B cell (primary cell): ENCODE measurements around the gene FRMD4A. TPM values are rescaled to one million over a fixed set of nuclear protein-coding genes. Genes with fewer than 3 reads are reported as not detected.

Experiments
- ATAC-seq: fragments of 200-7000 bp; cut with Tn5 transposase; one replicate; pipeline ENCODE4 v1.10.0; 2021; ENCODE audit warnings: low read depth, mild to moderate bottlenecking, moderate number of reproducible peaks, moderate library complexity
- CTCF ChIA-PET: fragments of 350-600 bp; sonication (Branson Sonifier 250); formaldehyde crosslinking; loops from one replicate; lab custom pipeline; 2021; ENCODE audit warnings: antibody characterized with exemption, inconsistent platforms; lab: Charles Lee
- POLR2A ChIA-PET: fragments of 350-600 bp; sonication (Branson Sonifier 250); formaldehyde crosslinking; loops from one replicate; lab custom pipeline; 2021; ENCODE audit warnings: antibody characterized with exemption; lab: Charles Lee
- DNase-seq: peaks from one replicate; pipeline ENCODE4 v3.0.0; 2013
- H2AFZ ChIP-seq: 2 replicates; pipeline ENCODE4 v1.6.1; 2012; ENCODE audit warnings: mild to moderate bottlenecking, low read depth, low read length; ENCODE audit not compliant: insufficient read depth, poor library complexity, severe bottlenecking
- H3K27ac ChIP-seq, 2 donors: 1 replicate in 1 of 2; 2 replicates in 1 of 2; pipeline ENCODE4 v1.5.1; 2012 to 2013; ENCODE audit warnings: low read length in 2 of 2, mild to moderate bottlenecking in 2 of 2, moderate library complexity in 1 of 2
- H3K27me3 ChIP-seq, 4 experiments: fragments of 200-600 bp in 1 of 4; sonication (generic) in 1 of 4; replicated peaks in 1 of 4; 1 replicate in 2 of 4; 2 replicates in 2 of 4; pipeline versions ENCODE4 v1.6.1 to v1.7.0; 2013 to 2016; ENCODE audit warnings: low read length in 3 of 4, mild to moderate bottlenecking in 2 of 4, mixed read lengths in 1 of 4, moderate library complexity in 1 of 4; ENCODE audit not compliant: insufficient read depth in 4 of 4, control insufficient read depth in 3 of 4; ENCODE audit errors: control extremely low read depth in 1 of 4
- H3K36me3 ChIP-seq, 2 experiments: replicated peaks in 1 of 2; 1 replicate in 1 of 2; 2 replicates in 1 of 2; pipeline versions ENCODE4 v1.6.1 to v1.7.1; 2013; ENCODE audit warnings: low read length in 1 of 2; ENCODE audit not compliant: insufficient read depth in 2 of 2, control insufficient read depth in 1 of 2; ENCODE audit errors: control extremely low read depth in 1 of 2, extremely low read depth in 1 of 2
- H3K4me1 ChIP-seq, 2 donors: fragments of 200-600 bp in 1 of 2; sonication (generic) in 1 of 2; 1 replicate in 1 of 2; 2 replicates in 1 of 2; pipeline versions ENCODE4 v1.5.1 to v1.6.1; 2013 to 2017; ENCODE audit warnings: low read length in 2 of 2; ENCODE audit not compliant: control insufficient read depth in 2 of 2, insufficient read depth in 2 of 2
- H3K4me2 ChIP-seq: replicated peaks from 2 replicates; pipeline ENCODE3; 2012; ENCODE audit warnings: mild to moderate bottlenecking, low read depth, low read length; ENCODE audit not compliant: poor library complexity, severe bottlenecking
- H3K4me3 ChIP-seq, 5 experiments: fragments of 200-600 bp in 1 of 5; sonication (generic) in 1 of 5; 1 replicate in 3 of 5; 2 replicates in 2 of 5; pipeline versions ENCODE4 v1.5.1 to v1.7.0; 2011 to 2016; ENCODE audit warnings: low read length in 4 of 5, mild to moderate bottlenecking in 4 of 5, low read depth in 2 of 5, control low read depth in 1 of 5, moderate library complexity in 1 of 5; ENCODE audit not compliant: insufficient read depth in 1 of 5; ENCODE audit errors: control extremely low read depth in 1 of 5, extremely low read depth in 1 of 5
- H3K79me2 ChIP-seq: fragments of 200-600 bp; sonication (generic); one replicate; pipeline ENCODE4 v1.6.0; 2016; ENCODE audit warnings: low read length; ENCODE audit not compliant: control insufficient read depth, insufficient read depth
- H3K9ac ChIP-seq: fragments of 200-600 bp; sonication (generic); 2 replicates; pipeline ENCODE4 v1.6.1; 2017; ENCODE audit warnings: mild to moderate bottlenecking, low read length, moderate library complexity
- H3K9me3 ChIP-seq, 3 donors: one replicate each; pipeline versions ENCODE4 v1.6.1 to v1.7.1; 2013; ENCODE audit warnings: low read length in 2 of 3; ENCODE audit not compliant: control insufficient read depth in 2 of 3, insufficient read depth in 1 of 3; ENCODE audit errors: control extremely low read depth in 1 of 3
- H4K20me1 ChIP-seq: 2 replicates; pipeline ENCODE4 v1.6.0; 2012; ENCODE audit warnings: mild to moderate bottlenecking, low read length; ENCODE audit not compliant: insufficient read depth, control insufficient read depth, poor library complexity, severe bottlenecking
- H3K27ac Mint-ChIP-seq: one replicate; pipeline ENCODE4 v1.8.0; 2021; ENCODE audit warnings: mixed read lengths
- H3K27me3 Mint-ChIP-seq: one replicate; pipeline ENCODE4 v1.8.0; 2021; ENCODE audit warnings: mixed read lengths
- H3K4me1 Mint-ChIP-seq: one replicate; pipeline ENCODE4 v1.8.0; 2021; ENCODE audit warnings: mixed read lengths
- H3K4me3 Mint-ChIP-seq: one replicate; pipeline ENCODE4 v1.8.0; 2021; ENCODE audit warnings: mixed read lengths
- H3K9me3 Mint-ChIP-seq: one replicate; pipeline ENCODE4 v1.8.0; 2022; ENCODE audit warnings: mixed read lengths; ENCODE audit not compliant: insufficient read depth
- EZH2 ChIP-seq: IDR thresholded peaks from 2 replicates; pipeline ENCODE4 v1.6.1; 2012; ENCODE audit warnings: borderline replicate concordance, low read depth, mild to moderate bottlenecking, moderate library complexity, low read length; ENCODE audit not compliant: insufficient read depth, poor library complexity, severe bottlenecking
- WGBS: methylation state at CpG from one replicate; pipeline ENCODE4 v1.1.5; 2013; ENCODE audit warnings: missing lambda C conversion rate; ENCODE audit not compliant: insufficient coverage; 5-methylcytosine and 5-hydroxymethylcytosine counted together
- intact Hi-C: fragments of 100-400 bp; cut with micrococcal nuclease; formaldehyde crosslinking; loops from one replicate; pipeline ENCODE4 v1.10.0; 2022
- polyA plus RNA-seq: library from polyadenylated mRNA; depleted of rRNA; stranded (reverse); fragments of >200 nt; gene quantifications from 2 replicates; pipeline ENCODE4 v1.2.3, GENCODE V29; 2012
- total RNA-seq, 2 donors: library from RNA; stranded (reverse); fragments of 120-200 nt in 1 of 2; gene quantifications; 1 replicate in 1 of 2; 2 replicates in 1 of 2; pipeline versions ENCODE4 v1.2.3 to v1.2.4, GENCODE V29; 2013 to 2022
- TF ChIP-seq, protein P1 (sequence below): fragments of 200-600 bp; IDR thresholded peaks from one replicate; pipeline ENCODE4 v1.8.0; 2022; ENCODE audit warnings: antibody characterized with exemption, mild to moderate bottlenecking

FRMD4A gene
- total and polyA plus RNA-seq, 2 donors (not counting 1 experiment from before 2014, with no cell fraction given) = 0.76 to 3.4 TPM

DNA sequence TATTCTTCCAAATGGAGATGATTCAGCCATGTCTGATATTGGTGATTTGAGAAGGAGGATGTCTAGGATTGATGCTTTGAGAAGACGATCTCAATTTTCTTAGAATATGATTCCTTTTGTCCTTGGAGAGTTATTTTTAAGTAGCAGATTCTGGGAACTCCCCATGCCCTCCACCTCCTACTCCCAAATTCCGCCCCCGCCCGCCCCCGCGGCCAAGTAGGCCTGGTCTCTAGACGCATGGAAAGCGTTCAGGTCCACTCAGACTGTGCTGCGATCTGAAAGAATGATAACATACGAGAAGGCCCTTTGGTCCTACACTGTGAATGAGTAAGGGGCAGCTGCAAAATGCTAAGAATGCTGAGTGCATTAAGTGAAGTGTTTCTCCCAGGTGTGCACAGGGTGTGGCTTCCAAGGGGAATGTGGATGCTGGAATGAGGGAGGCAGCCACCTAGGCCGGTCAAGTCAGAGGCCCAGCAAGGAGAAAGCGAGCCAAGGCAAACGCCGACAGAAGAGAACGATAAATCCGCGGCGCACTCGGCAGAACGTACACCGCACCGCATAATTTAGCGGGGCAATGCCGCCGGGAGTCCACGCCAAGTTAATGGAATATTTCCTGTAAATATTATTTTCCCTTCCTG, 601.7 kb downstream of the FRMD4A start:
- no peaks in the 10 kb centered on the region for H4K20me1 ChIP-seq
- no peak overlapping the region for H3K4me3 Mint-ChIP-seq
- no peaks in the 10 kb centered on the region for H3K27me3 ChIP-seq
- no peaks in the 10 kb centered on the region for H3K9me3 ChIP-seq
- no peak overlapping the region for H2AFZ ChIP-seq
- H3K27me3 Mint-ChIP-seq = no peaks in the 10 kb centered on the region
- no peaks in the 10 kb centered on the region for H3K4me1 ChIP-seq
- no peak overlapping the region for H3K4me2 ChIP-seq
- no peak overlapping the region for H3K4me3 ChIP-seq
- no peaks in the 10 kb centered on the region for H3K36me3 ChIP-seq
- H3K4me1 Mint-ChIP-seq = no peaks in the 10 kb centered on the region
- intact Hi-C loops = no loop called here
- no peak overlapping the region for H3K27ac Mint-ChIP-seq
- H3K27ac ChIP-seq = no peak overlapping the region
- no peak for ATAC-seq
- ChIA-PET CTCF (no interaction called here), POLR2A (no interaction called here)
- H3K9ac ChIP-seq = no peak overlapping the region
- no peaks in the 10 kb centered on the region for H3K79me2 ChIP-seq
- DNase-seq = no peak
- H3K9me3 Mint-ChIP-seq = no peaks in the 10 kb centered on the region
- WGBS = 96% methylated on average over 8 of the region's 26 CpGs
- no peak for TF ChIP-seq EZH2
- TF ChIP-seq, protein P1, sequence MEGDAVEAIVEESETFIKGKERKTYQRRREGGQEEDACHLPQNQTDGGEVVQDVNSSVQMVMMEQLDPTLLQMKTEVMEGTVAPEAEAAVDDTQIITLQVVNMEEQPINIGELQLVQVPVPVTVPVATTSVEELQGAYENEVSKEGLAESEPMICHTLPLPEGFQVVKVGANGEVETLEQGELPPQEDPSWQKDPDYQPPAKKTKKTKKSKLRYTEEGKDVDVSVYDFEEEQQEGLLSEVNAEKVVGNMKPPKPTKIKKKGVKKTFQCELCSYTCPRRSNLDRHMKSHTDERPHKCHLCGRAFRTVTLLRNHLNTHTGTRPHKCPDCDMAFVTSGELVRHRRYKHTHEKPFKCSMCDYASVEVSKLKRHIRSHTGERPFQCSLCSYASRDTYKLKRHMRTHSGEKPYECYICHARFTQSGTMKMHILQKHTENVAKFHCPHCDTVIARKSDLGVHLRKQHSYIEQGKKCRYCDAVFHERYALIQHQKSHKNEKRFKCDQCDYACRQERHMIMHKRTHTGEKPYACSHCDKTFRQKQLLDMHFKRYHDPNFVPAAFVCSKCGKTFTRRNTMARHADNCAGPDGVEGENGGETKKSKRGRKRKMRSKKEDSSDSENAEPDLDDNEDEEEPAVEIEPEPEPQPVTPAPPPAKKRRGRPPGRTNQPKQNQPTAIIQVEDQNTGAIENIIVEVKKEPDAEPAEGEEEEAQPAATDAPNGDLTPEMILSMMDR = no peak

DNA sequence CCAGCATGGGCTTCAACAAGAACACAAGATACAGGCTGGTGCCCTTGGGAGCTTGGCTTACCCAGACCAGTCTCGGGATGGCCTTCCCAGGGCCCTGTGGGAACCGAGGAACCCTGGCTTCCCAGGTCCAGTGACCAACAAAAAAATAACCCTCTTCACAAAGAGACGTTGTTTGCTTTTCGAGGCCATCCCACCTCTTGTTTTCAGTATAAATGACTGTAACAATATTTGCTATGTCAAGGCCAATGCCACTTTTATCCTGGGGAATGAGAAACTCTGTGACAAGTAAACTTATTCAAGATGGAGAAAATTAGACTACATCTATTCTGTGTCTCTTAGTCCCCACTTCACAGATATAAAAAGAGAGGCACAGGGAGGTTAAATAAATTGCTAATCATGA, 605.1 kb downstream of the FRMD4A start:
- POLR2A ChIA-PET = interaction anchor here (0.7 kb wide), 1 partner anchor 12 kb away, joined by 3 read pairs; no protein-coding TSS in a partner anchor
- no peak for TF ChIP-seq EZH2
- TF ChIP-seq, protein P1 = no peak
- Histone ChIP-seq H3K9ac (no peak overlapping the region), H3K4me2 (no peak overlapping the region), H3K27ac (no peak overlapping the region), H4K20me1 (no peaks in the 10 kb centered on the region), H3K4me1 (no peaks in the 10 kb centered on the region), H3K4me3 (no peak overlapping the region), H3K27me3 (peaks cover 0 to 3% (median 0%) of the 10 kb centered on the region in 4 experiments), H3K36me3 (no peaks in the 10 kb centered on the region), H3K79me2 (no peaks in the 10 kb centered on the region), H3K9me3 (no peaks in the 10 kb centered on the region), H2AFZ (no peak overlapping the region)
- CTCF ChIA-PET = no interaction called here
- Mint-ChIP-seq H3K27me3 (no peaks in the 10 kb centered on the region), H3K4me1 (no peaks in the 10 kb centered on the region), H3K27ac (no peak overlapping the region), H3K4me3 (no peak overlapping the region), H3K9me3 (no peaks in the 10 kb centered on the region)
- DNase-seq (no peak), ATAC-seq (no peak)
- WGBS = 71% methylated on average over 1 of the region's 4 CpGs
- intact Hi-C loops = no loop called here
